HEK293T (cell line): ENCODE results near the gene EFNA5.

Source experiments
- CTCF ChIA-PET: fragments of 350-600 bp; formaldehyde crosslinking; extraction: SDS; loops from one replicate; lab custom pipeline; 2021; ENCODE audit warnings: antibody characterized with exemption, inconsistent platforms; lab: Yijun Ruan, JAX
- POLR2A ChIA-PET: fragments of 350-600 bp; formaldehyde crosslinking; extraction: SDS; loops from one replicate; lab custom pipeline; 2020; ENCODE audit warnings: antibody characterized with exemption, inconsistent platforms; lab: Yijun Ruan, JAX
- DNase-seq: peaks from one replicate; pipeline ENCODE4 v3.0.0; 2012; ENCODE audit warnings: mixed read lengths; ENCODE audit errors: extremely low spot score
- ARNT ChIP-seq: fragments of 450-650 bp; IDR thresholded peaks from 2 replicates; pipeline ENCODE4 v1.6.1; 2017; ENCODE audit warnings: mild to moderate bottlenecking
- BHLHE40 ChIP-seq: fragments of 450-650 bp; IDR thresholded peaks from 2 replicates; pipeline ENCODE4 v1.6.1; 2016; ENCODE audit warnings: mild to moderate bottlenecking, moderate library complexity, borderline replicate concordance
- CTBP1 ChIP-seq: fragments of 450-650 bp; IDR thresholded peaks from 2 replicates; pipeline ENCODE4 v1.6.1; 2016; ENCODE audit warnings: borderline replicate concordance
- ELF4 ChIP-seq: fragments of 450-650 bp; IDR thresholded peaks from 2 replicates; pipeline ENCODE4 v1.6.1; 2017; ENCODE audit warnings: antibody characterized with exemption
- FOXA1 ChIP-seq: fragments of 450-650 bp; IDR thresholded peaks from 2 replicates; pipeline ENCODE4 v1.6.1; 2016; ENCODE audit warnings: mild to moderate bottlenecking
- FOXK2 ChIP-seq: fragments of 450-650 bp; IDR thresholded peaks from 2 replicates; pipeline ENCODE4 v1.6.1; 2016; ENCODE audit warnings: mild to moderate bottlenecking
- FOXM1 ChIP-seq: fragments of 450-650 bp; IDR thresholded peaks from 2 replicates; pipeline ENCODE4 v1.6.1; 2017; ENCODE audit warnings: mild to moderate bottlenecking, borderline replicate concordance
- HDGF ChIP-seq: fragments of 450-650 bp; IDR thresholded peaks from 2 replicates; pipeline ENCODE4 v1.6.1; 2017; ENCODE audit warnings: antibody characterized with exemption, borderline replicate concordance
- L3MBTL2 ChIP-seq: fragments of 450-650 bp; conservative IDR thresholded peaks from 2 replicates; pipeline ENCODE4 v1.6.1; 2016; ENCODE audit warnings: mild to moderate bottlenecking
- LEF1 ChIP-seq: fragments of 450-650 bp; IDR thresholded peaks from 2 replicates; pipeline ENCODE4 v1.6.1; 2017; ENCODE audit warnings: mild to moderate bottlenecking, borderline replicate concordance
- NFRKB ChIP-seq: fragments of 450-650 bp; IDR thresholded peaks from 2 replicates; pipeline ENCODE4 v1.6.1; 2016; ENCODE audit warnings: mild to moderate bottlenecking, moderate library complexity
- SP1 ChIP-seq: fragments of 450-650 bp; IDR thresholded peaks from 2 replicates; pipeline ENCODE4 v1.6.1; 2017
- SUZ12 ChIP-seq: fragments of 450-650 bp; IDR thresholded peaks from 2 replicates; pipeline ENCODE4 v1.6.1; 2016; ENCODE audit warnings: mild to moderate bottlenecking
- TARDBP ChIP-seq: fragments of 450-650 bp; IDR thresholded peaks from 2 replicates; pipeline ENCODE4 v1.6.1; 2016
- ZNF384 ChIP-seq: fragments of 450-650 bp; IDR thresholded peaks from 2 replicates; pipeline ENCODE4 v1.6.1; 2016
- TF ChIP-seq, protein P1 (sequence below): fragments of 450-650 bp; IDR thresholded peaks from 2 replicates; pipeline ENCODE4 v1.6.1; 2016

Gene EFNA5

GRCh38 chr5:107671742-107672210 is 1.0 kb upstream of the EFNA5 start:
- CTCF ChIA-PET: interaction anchor here (0.7 to 1.7 kb wide), 2 partner anchors 100 to 216 kb away, joined by 3 to 6 read pairs; no protein-coding TSS in a partner anchor
- POLR2A ChIA-PET: interaction anchor here (0.7 to 1.3 kb wide), 8 partner anchors 8 to 455 kb away, joined by 3 to 4 read pairs (median 3); no protein-coding TSS in a partner anchor
- TF ChIP-seq L3MBTL2 (peak; percentile 88), SUZ12 (no peak), FOXM1 (no peak), ELF4 (no peak), FOXA1 (no peak), BHLHE40 (no peak), HDGF (no peak), ARNT (no peak), SP1 (no peak), ZNF384 (peak; percentile 83), TARDBP (no peak), LEF1 (no peak), NFRKB (no peak), FOXK2 (no peak), CTBP1 (peak; percentile 55; the same call in 1 of the 2 replicates)
- TF ChIP-seq, protein P1, sequence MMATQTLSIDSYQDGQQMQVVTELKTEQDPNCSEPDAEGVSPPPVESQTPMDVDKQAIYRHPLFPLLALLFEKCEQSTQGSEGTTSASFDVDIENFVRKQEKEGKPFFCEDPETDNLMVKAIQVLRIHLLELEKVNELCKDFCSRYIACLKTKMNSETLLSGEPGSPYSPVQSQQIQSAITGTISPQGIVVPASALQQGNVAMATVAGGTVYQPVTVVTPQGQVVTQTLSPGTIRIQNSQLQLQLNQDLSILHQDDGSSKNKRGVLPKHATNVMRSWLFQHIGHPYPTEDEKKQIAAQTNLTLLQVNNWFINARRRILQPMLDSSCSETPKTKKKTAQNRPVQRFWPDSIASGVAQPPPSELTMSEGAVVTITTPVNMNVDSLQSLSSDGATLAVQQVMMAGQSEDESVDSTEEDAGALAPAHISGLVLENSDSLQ: 0 out of 2 replicates have a peak, but pooled peaks have one; percentile 9
- peak; percentile 38 for DNase-seq

GRCh38 chr5:107670087-107670931 is 428 bp downstream of the EFNA5 start:
- no peak for DNase-seq
- TF ChIP-seq HDGF (no peak), L3MBTL2 (peak; percentile 90)
- CTCF ChIA-PET: interaction anchor here (0.7 kb wide), 1 partner anchor 88 kb away, joined by 4 read pairs; no protein-coding TSS in a partner anchor
- POLR2A ChIA-PET: interaction anchor here (1.2 to 2.3 kb wide), 4 partner anchors 17 to 98 kb away, joined by 3 to 6 read pairs (median 4); no protein-coding TSS in a partner anchor

DNA sequence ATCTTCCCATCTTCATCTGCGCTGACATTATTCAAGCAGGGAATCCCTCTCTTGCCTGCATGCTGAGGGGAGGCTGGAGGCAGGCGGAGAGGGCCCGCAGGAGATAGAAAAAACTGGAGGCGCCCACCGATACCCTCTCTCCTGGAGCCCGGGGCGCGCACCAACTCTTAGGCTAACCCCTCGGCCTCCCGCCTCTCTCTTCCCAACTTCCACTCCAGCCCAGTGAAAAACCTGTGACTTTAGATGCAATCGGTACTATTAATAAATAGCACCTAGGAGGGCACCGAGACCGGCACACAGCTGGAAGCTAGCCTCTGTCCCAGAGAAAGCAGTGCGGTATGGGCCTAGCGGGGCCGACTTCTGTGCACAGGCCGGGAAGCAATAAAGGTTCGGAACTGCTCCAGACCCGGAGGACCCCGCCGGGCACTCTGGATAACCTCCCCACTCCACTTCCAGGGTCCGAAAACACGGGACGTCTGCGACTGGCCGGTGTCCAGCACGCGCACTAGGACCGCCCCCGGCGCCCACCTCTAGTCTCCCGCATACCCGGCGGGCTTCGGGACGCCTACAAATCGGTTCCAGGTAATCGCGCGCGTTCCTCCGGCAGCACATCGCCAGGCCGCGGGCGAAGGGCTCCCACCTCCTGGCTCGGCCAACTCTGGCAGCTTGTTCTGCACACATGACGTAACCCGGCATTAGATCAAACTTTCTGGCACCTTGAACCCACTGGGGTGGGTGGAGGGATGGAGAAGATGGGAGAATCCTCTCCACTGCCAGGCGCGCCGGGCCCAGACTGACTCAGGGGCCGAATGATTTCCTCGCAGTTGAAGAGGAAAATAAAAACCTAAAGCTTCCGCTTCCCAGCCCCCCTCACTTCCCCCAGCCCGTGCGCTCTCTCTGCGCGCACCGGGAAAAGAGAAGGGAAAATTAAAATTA is 1.4 kb downstream of the EFNA5 start:
- TF ChIP-seq, protein P1: peak; percentile 20; the same call in 1 of the 2 replicates
- TF ChIP-seq LEF1 (no peak), FOXA1 (no peak)
- ChIA-PET POLR2A (interaction anchor here (1.2 to 2.3 kb wide), 5 partner anchors 16 to 97 kb away, joined by 3 to 6 read pairs (median 4); no protein-coding TSS in a partner anchor), CTCF (interaction anchor here (0.7 to 1.7 kb wide), 2 partner anchors 87 to 97 kb away, joined by 4 to 5 read pairs; no protein-coding TSS in a partner anchor)
- DNase-seq: no peak

DNA sequence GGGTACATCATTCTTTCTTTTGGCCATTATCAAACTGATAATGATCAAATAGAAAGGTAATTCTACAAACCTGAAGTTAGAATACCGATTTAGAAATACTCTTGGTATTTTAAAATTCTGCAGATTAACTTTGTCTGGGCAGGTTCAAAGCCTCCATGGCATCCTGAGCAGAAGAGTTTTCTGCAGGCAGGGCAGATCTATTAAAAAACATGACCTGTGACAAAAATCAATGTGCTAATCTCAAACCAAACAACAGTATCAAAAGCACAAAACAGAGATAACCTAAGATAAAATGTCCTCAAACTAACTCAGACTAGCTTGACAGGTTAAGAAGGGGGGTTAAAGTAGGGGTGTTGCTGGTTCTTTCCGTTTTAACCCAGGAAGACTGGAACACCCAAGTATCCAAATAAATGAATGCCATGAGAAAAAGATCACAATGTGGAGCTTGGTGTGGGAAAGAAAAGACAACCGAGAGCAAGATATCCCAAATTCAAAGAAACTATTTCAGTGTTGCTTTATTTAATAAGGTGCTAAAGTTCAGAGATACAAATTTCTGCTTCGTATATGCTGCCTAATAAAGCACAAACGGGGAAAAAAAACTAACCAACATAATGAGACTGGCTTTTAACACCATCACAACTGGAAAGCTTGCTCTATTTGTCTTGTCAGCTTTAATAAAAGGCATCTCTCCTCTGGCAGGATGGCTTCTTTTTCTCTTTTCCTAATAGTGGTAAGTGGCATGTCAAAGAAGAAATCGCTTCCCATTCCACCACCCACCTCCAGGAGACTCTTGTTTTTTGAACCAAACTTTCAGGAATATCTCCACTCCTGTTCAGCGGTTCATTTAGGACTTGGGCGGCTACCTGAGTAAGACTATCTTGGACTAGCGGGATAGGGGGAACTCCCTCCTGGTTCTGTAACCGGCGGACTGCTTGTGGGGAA is 2.3 kb downstream of the EFNA5 start:
- DNase-seq: no peak
- CTCF ChIA-PET: interaction anchor here (1.7 kb wide), 1 partner anchor 96 kb away, joined by 5 read pairs; no protein-coding TSS in a partner anchor
- TF ChIP-seq L3MBTL2 (no peak), FOXK2 (no peak), SP1 (no peak), CTBP1 (no peak), SUZ12 (no peak), ELF4 (no peak), ARNT (no peak), ZNF384 (no peak), FOXM1 (no peak), BHLHE40 (no peak), FOXA1 (no peak), HDGF (no peak)
- TF ChIP-seq, protein P1: no peak
- POLR2A ChIA-PET: interaction anchor here (1.4 to 2.3 kb wide), 2 partner anchors 34 to 90 kb away, joined by 4 to 6 read pairs; no protein-coding TSS in a partner anchor
